IMR-90 (cell line): ENCODE data around the gene PDCD1. TPM values are rescaled to one million over a fixed set of nuclear protein-coding genes. Genes with fewer than 3 reads are reported as not detected.

Source experiments
- ATAC-seq: fragments of 200-7000 bp; cut with Tn5 transposase; 2 replicates; pipeline ENCODE4 v1.9.1; 2020; ENCODE audit warnings: low read depth, mild to moderate bottlenecking, moderate library complexity
- BruUV-seq: library from RNA; stranded (reverse); fragments of 400-500 nt; replicated peaks from 2 replicates; lab custom pipeline; 2021; lab: Mats Ljungman, UMichigan
- CTCF ChIA-PET: fragments of 300-600 bp; formaldehyde crosslinking; extraction: SDS; loops from one replicate; lab custom pipeline; 2021; ENCODE audit warnings: antibody characterized with exemption; lab: Yijun Ruan, JAX
- POLR2A ChIA-PET: fragments of 300-600 bp; sonication (Branson Sonifier 250); formaldehyde crosslinking; loops from one replicate; lab custom pipeline; 2022; ENCODE audit warnings: antibody characterized with exemption; ENCODE audit not compliant: unreplicated experiment; lab: Charles Lee
- DNase-seq: peaks from one replicate; pipeline ENCODE4 v3.0.0; 2013
- H2AFZ ChIP-seq: replicated peaks from 2 replicates; pipeline ENCODE3; 2013; ENCODE audit warnings: low read length, mild to moderate bottlenecking; ENCODE audit not compliant: poor library complexity
- H2AK5ac ChIP-seq: 2 replicates; pipeline ENCODE4 v1.6.1; 2013; ENCODE audit warnings: low read depth, low read length, inconsistent platforms
- H2AK9ac ChIP-seq: replicated peaks from 2 replicates; pipeline ENCODE3; 2013; ENCODE audit warnings: mild to moderate bottlenecking, low read depth, low read length, moderate library complexity; ENCODE audit not compliant: poor library complexity
- H2BK120ac ChIP-seq: 2 replicates; pipeline ENCODE4 v1.6.1; 2013; ENCODE audit warnings: low read depth, low read length, inconsistent platforms
- H2BK15ac ChIP-seq: 3 replicates; pipeline ENCODE4 v1.6.1; 2013; ENCODE audit warnings: low read depth, low read length, inconsistent platforms
- H2BK20ac ChIP-seq: 2 replicates; pipeline ENCODE4 v1.6.1; 2013; ENCODE audit warnings: low read depth, mild to moderate bottlenecking, inconsistent platforms, low read length, moderate library complexity
- H2BK5ac ChIP-seq: 2 replicates; pipeline ENCODE4 v1.6.1; 2013; ENCODE audit warnings: mild to moderate bottlenecking, low read depth, low read length, inconsistent platforms; ENCODE audit not compliant: poor library complexity, severe bottlenecking
- H3K14ac ChIP-seq: replicated peaks from 2 replicates; pipeline ENCODE4 v1.6.1; 2013; ENCODE audit warnings: low read depth, low read length, inconsistent platforms
- H3K18ac ChIP-seq: 2 replicates; pipeline ENCODE4 v1.6.1; 2013; ENCODE audit warnings: low read depth, low read length, control low read depth
- H3K23ac ChIP-seq: 2 replicates; pipeline ENCODE4 v1.6.1; 2013; ENCODE audit warnings: low read depth, low read length, inconsistent platforms
- H3K27ac ChIP-seq: 2 replicates; pipeline ENCODE4 v1.5.1; 2013; ENCODE audit warnings: mild to moderate bottlenecking, control low read depth, low read length; ENCODE audit not compliant: insufficient read depth
- H3K27me3 ChIP-seq: 2 replicates; pipeline ENCODE4 v1.6.1; 2013; ENCODE audit warnings: low read length; ENCODE audit not compliant: control insufficient read depth, insufficient read depth
- H3K36me3 ChIP-seq: 2 replicates; pipeline ENCODE4 v1.6.1; 2013; ENCODE audit warnings: low read length, mixed read lengths; ENCODE audit not compliant: control insufficient read depth, insufficient read depth
- H3K4ac ChIP-seq: 2 replicates; pipeline ENCODE4 v1.6.1; 2013; ENCODE audit warnings: low read depth, low read length, inconsistent platforms
- H3K4me1 ChIP-seq: 2 replicates; pipeline ENCODE4 v1.6.1; 2013; ENCODE audit warnings: low read length, mixed read lengths; ENCODE audit not compliant: control insufficient read depth, insufficient read depth
- H3K4me2 ChIP-seq: 2 replicates; pipeline ENCODE4 v1.6.1; 2013; ENCODE audit warnings: low read depth, mild to moderate bottlenecking, control low read depth, low read length, moderate library complexity
- H3K4me3 ChIP-seq: 2 replicates; pipeline ENCODE4 v1.5.1; 2013; ENCODE audit warnings: low read depth, mild to moderate bottlenecking, control low read depth, low read length, moderate library complexity; ENCODE audit not compliant: insufficient read depth
- H3K56ac ChIP-seq: 2 replicates; pipeline ENCODE4 v1.6.1; 2013; ENCODE audit warnings: low read length, inconsistent platforms; ENCODE audit not compliant: insufficient read depth; ENCODE audit errors: extremely low read depth
- H3K79me1 ChIP-seq, 2 experiments: 2 replicates each; pipeline ENCODE4 v1.6.1; 2013; ENCODE audit warnings: low read length in 2 of 2, inconsistent platforms in 1 of 2, low read depth in 1 of 2
- H3K9ac ChIP-seq: 2 replicates; pipeline ENCODE4 v1.6.1; 2013; ENCODE audit warnings: low read depth, low read length, control low read depth
- H3K9me1 ChIP-seq: 2 replicates; pipeline ENCODE4 v1.6.1; 2013; ENCODE audit warnings: low read length, inconsistent platforms; ENCODE audit not compliant: insufficient read depth
- H3K9me3 ChIP-seq: 2 replicates; pipeline ENCODE4 v1.6.1; 2013; ENCODE audit warnings: low read length; ENCODE audit not compliant: control insufficient read depth, insufficient read depth
- H4K20me1 ChIP-seq: 2 replicates; pipeline ENCODE4 v1.6.1; 2013; ENCODE audit warnings: low read length, inconsistent platforms; ENCODE audit not compliant: insufficient read depth
- H4K5ac ChIP-seq: 2 replicates; pipeline ENCODE4 v1.6.1; 2013; ENCODE audit warnings: mild to moderate bottlenecking, low read depth, low read length, control low read depth
- H4K8ac ChIP-seq, 2 experiments: 2 replicates each; pipeline ENCODE4 v1.6.1; 2013; ENCODE audit warnings: low read depth in 2 of 2, low read length in 2 of 2, control low read depth in 1 of 2, inconsistent platforms in 1 of 2
- H4K91ac ChIP-seq: 2 replicates; pipeline ENCODE4 v1.6.1; 2013; ENCODE audit warnings: low read depth, low read length, inconsistent platforms; ENCODE audit not compliant: insufficient read depth
- NFE2L2 ChIP-seq: fragments of 150-350 bp; IDR thresholded peaks from 2 replicates; pipeline ENCODE4 v1.6.1; 2016; ENCODE audit warnings: low read depth, mild to moderate bottlenecking, low read length
- RAD21 ChIP-seq: IDR thresholded peaks from 2 replicates; pipeline ENCODE4 v1.6.1; 2012; ENCODE audit warnings: low read length, improper control_type of control experiment
- RFX5 ChIP-seq: IDR thresholded peaks from 2 replicates; pipeline ENCODE4 v1.8.0; 2012; ENCODE audit warnings: low read depth, mild to moderate bottlenecking, low read length, moderate library complexity
- SMC3 ChIP-seq: fragments of 150-350 bp; IDR thresholded peaks from 2 replicates; pipeline ENCODE4 v1.6.1; 2016; ENCODE audit warnings: low read depth, mild to moderate bottlenecking, antibody characterized with exemption, low read length, moderate library complexity
- WGBS, 2 experiments: methylation state at CpG; one replicate each; pipeline versions ENCODE4 v1.1.5 to v1.1.7; 2013; ENCODE audit warnings: missing lambda C conversion rate in 2 of 2; ENCODE audit not compliant: insufficient read length in 1 of 2; ENCODE audit errors: extremely low coverage in 2 of 2; 5-methylcytosine and 5-hydroxymethylcytosine counted together
- dilution Hi-C: fragments of 300-500 bp; cut with HindIII; formaldehyde crosslinking; loops from one replicate; pipeline ENCODE4 v1.14.3; 2018; ENCODE audit warnings: low sequenced_read_pairs; ENCODE audit not compliant: unreplicated experiment
- in situ Hi-C: fragments of 300-500 bp; cut with MboI; formaldehyde crosslinking; loops from 3 replicates; pipeline ENCODE4 v1.14.3; 2019; ENCODE audit warnings: low sequenced_read_pairs, inconsistent platforms, mixed read lengths
- intact Hi-C: fragments of 100-400 bp; cut with micrococcal nuclease; formaldehyde crosslinking; loops from 2 replicates; pipeline ENCODE4 v1.10.0; 2022
- polyA plus RNA-seq, 3 experiments: library from polyadenylated mRNA; depleted of rRNA; stranded (reverse); fragments of >200 nt; gene quantifications; 2 replicates each; pipeline ENCODE4 v1.2.3, GENCODE V29; 2012; ENCODE audit warnings: low replicate concordance in 1 of 3
- total RNA-seq: library from RNA; depleted of rRNA; stranded (reverse); fragments of >200 nt; gene quantifications from 2 replicates; pipeline ENCODE4 v1.2.3, GENCODE V29; 2012

The PDCD1 gene
- total and polyA plus RNA-seq, 2 of the 4 experiments (the other 2 are of a cell fraction): not detected

- Histone ChIP-seq H3K4ac (no peak overlapping the region), H3K18ac (no peak overlapping the region), H3K9ac (no peak overlapping the region), H2BK5ac (no peak overlapping the region), H2BK20ac (no peak overlapping the region), H3K23ac (no peak overlapping the region), H4K5ac (no peak overlapping the region), H2AFZ (no peak overlapping the region), H2AK5ac (no peak overlapping the region), H3K4me2 (no peak overlapping the region), H4K91ac (no peak overlapping the region), H3K27ac (no peak overlapping the region), H3K36me3 (no peaks in the 10 kb centered on the region), H3K4me1 (no peaks in the 10 kb centered on the region), H3K9me1 (no peaks in the 10 kb centered on the region), H3K79me1 (no peaks in the 10 kb centered on the region), H3K27me3 (no peaks in the 10 kb centered on the region), H4K8ac (no peak overlapping the region), H3K56ac (no peak overlapping the region), H2AK9ac (no peak overlapping the region), H2BK15ac (no peak overlapping the region), H4K20me1 (no peaks in the 10 kb centered on the region), H3K9me3 (no peaks in the 10 kb centered on the region), H2BK120ac (no peak overlapping the region), H3K14ac (no peak overlapping the region), H3K4me3 (no peak overlapping the region)
- peak; percentile 37 for ATAC-seq
- in situ Hi-C loops (no loop called here), dilution Hi-C loops (no loop called here), intact Hi-C loops (no loop called here)
- no TSS peak for BruUV-seq
- no peak for DNase-seq
- TF ChIP-seq RAD21 (no peak), RFX5 (no peak), NFE2L2 (no peak), SMC3 (no peak)
- 61% methylated on average over 6 of the region's 22 CpGs; no CpG with 5 or more reads in 1 of the 2 experiments for WGBS, 2 experiments
- POLR2A ChIA-PET: no interaction called here
- CTCF ChIA-PET: no interaction called here
Measured at GRCh38 chr2:241892299-241893137, 33.8 kb upstream of the PDCD1 start.
